Adipocyte (in vitro differentiated cells): ENCODE results near the gene CLRN2.
"Not testable (repeated sequence)": the region's sequence is repeated elsewhere in the genome, so short reads cannot be mapped to it uniquely, and the experiment has no call there.

Source experiments
- DNase-seq: peaks from one replicate; pipeline ENCODE4 v3.0.0-alpha.2; 2015; ENCODE audit warnings: low read depth
- H3K27me3 ChIP-seq: replicated peaks from 2 replicates; pipeline ENCODE4 v1.7.0; 2013; ENCODE audit warnings: mild to moderate bottlenecking, low read length, moderate library complexity; ENCODE audit not compliant: control insufficient read depth, insufficient read depth
- H3K36me3 ChIP-seq: 2 replicates; pipeline ENCODE4 v1.7.0; 2013; ENCODE audit warnings: low read length, mild to moderate bottlenecking, moderate library complexity; ENCODE audit not compliant: control insufficient read depth, insufficient read depth, severe bottlenecking
- H3K4me1 ChIP-seq: 2 replicates; pipeline ENCODE4 v1.7.0; 2013; ENCODE audit warnings: mild to moderate bottlenecking, low read length, moderate library complexity; ENCODE audit not compliant: control insufficient read depth, insufficient read depth
- H3K4me3 ChIP-seq: 2 replicates; pipeline ENCODE4 v1.7.0; 2013; ENCODE audit warnings: mild to moderate bottlenecking, low read length, moderate library complexity
- H3K9ac ChIP-seq: 2 replicates; pipeline ENCODE4 v1.7.0; 2013; ENCODE audit warnings: mild to moderate bottlenecking, low read length, moderate library complexity
- H3K9me3 ChIP-seq: 2 replicates; pipeline ENCODE4 v1.7.0; 2013; ENCODE audit warnings: mild to moderate bottlenecking, low read length, moderate library complexity; ENCODE audit not compliant: control insufficient read depth

Gene CLRN2

DNA sequence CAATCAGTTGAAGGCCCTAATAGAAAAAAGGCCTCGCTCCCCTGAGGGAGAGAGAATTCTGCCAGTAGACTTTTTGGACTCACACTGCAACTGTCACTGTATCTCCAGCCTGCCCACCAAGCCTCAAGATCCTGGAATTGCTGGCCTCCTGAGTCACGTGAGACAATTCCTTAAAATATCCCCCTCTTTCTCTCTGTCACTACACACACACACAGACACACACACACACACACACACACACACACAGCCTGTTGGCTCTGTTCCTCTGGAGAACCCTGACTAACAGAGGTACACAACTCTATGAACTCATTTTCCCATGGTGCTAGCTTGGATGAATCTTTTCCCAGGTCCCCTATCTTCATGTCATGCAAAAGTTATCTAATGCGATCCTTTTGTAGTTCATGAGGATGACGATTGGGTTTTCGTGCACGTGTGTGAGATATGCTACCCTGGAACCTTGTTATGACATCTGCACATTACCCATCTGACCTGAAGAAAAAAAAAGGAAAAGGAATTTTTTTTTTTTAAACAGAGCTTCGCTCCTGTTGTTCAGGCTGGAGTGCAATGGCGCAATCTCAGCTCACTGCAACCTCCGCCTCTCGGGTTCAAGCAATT is 13.7 kb downstream of the CLRN2 start:
- no peaks in the 10 kb centered on the region for H3K4me1 ChIP-seq
- H3K9me3 ChIP-seq = no peaks in the 10 kb centered on the region
- no peak overlapping the region for H3K9ac ChIP-seq
- H3K27me3 ChIP-seq = peaks cover 14% of the 10 kb centered on the region
- no peak overlapping the region for H3K4me3 ChIP-seq
- no peaks in the 10 kb centered on the region for H3K36me3 ChIP-seq
- DNase-seq = no peak

DNA sequence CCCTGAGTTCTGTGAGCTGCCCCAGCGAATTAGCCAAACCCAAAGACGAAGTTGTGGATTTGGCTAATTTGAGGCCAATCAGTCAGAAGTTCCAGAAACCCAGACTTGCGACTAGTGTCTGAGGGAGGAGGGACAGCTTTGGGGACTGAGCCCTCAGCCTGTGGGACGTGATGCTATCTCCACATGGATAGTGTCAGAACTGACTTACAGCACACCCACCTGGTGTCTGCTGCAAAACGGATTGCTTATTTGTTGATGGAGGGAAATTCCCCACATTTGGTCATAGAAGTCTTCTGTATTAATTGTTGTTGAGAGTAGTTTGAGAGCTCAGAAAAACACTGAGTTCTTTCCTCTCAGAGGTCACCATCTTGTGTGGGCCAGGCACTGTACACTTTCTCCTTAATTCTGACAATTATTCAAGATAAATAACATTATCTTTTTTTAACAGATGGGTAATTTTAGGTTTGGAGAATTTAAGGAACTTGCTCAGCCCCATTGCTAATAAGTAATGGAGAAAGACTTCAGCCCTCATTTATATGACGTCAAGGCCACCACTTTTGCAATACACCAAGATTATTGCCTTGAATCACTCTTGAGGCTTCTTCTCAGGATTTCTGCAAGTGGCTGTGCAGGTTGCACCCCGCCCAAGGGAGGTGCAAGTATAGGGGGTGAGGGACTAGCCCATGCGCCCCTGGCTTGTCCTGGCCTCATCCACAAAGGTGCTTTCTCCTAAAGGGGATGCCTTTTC is 16.7 kb downstream of the CLRN2 start:
- Histone ChIP-seq H3K9ac (no peak overlapping the region), H3K36me3 (no peaks in the 10 kb centered on the region), H3K4me1 (no peaks in the 10 kb centered on the region), H3K9me3 (no peaks in the 10 kb centered on the region), H3K4me3 (no peak overlapping the region), H3K27me3 (peaks cover 6% of the 10 kb centered on the region)
- DNase-seq = no peak

DNA sequence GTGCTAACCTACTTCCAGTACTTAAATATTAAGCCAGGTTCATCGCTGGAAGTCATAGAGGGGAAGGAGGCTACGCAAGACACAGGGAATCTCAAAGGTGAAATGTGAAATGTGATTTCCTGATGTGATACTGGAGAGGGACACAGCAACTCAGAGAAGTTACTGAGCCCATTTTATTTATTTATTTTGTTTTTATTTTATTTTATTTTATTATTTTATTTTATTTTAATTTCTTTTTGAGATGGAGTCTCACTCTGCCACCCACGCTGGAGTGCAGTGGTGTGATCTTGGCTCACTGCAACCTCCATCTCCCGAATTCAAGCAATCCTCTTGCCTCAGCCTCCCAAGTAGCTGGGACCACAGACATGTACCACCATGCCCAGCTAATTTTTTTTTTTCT is 19.7 kb downstream of the CLRN2 start:
- no peak overlapping the region for H3K9ac ChIP-seq
- H3K27me3 ChIP-seq = no peaks in the 10 kb centered on the region
- H3K9me3 ChIP-seq = no peaks in the 10 kb centered on the region
- no peak for DNase-seq
- H3K36me3 ChIP-seq = no peaks in the 10 kb centered on the region
- H3K4me3 ChIP-seq = no peak overlapping the region
- peaks cover 4% of the 10 kb centered on the region for H3K4me1 ChIP-seq

DNA sequence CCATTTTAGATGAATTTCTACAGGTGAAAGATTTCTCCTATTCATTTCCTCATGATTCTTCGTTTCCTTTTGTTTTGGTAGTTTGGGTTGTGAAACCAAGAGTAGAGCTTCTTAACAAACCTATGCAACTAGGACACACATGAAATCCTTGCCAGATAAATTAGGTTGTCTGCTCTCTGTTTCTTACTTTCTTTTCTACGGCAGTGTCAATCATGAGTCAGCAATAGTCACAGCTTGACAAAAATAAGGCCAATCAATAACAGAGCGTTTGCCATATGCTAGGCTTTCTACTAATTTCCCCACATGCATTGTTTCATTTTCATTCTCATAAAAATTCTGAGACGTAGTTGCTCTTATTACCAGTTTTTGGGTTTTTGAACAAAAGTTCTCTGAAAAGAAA is 20.3 kb downstream of the CLRN2 start:
- Histone ChIP-seq H3K9me3 (no peaks in the 10 kb centered on the region), H3K27me3 (no peaks in the 10 kb centered on the region), H3K9ac (no peak overlapping the region), H3K36me3 (no peaks in the 10 kb centered on the region), H3K4me3 (no peak overlapping the region), H3K4me1 (peaks cover 4% of the 10 kb centered on the region)
- no peak for DNase-seq

DNA sequence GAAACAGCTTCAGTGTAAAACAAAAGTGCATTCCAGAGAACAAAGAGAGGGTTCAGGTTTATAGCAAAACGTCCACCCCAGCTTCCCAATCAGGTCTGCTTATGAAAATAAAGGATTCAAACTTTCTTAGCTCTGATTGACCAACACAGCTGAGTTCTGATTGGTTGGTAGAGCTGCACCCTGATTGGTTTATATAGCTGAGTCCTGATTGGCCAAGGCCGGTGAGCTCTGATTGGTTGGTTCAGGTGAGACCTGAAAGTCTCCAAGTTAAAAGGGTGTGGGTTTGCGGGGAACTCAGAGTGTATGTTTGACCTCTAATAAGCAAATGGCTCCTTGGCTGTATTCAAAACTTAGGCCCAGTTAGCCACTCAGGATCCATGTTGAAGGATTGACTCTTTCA is 20.9 kb downstream of the CLRN2 start:
- Histone ChIP-seq H3K9me3 (no peaks in the 10 kb centered on the region), H3K4me3 (no peak overlapping the region), H3K36me3 (no peaks in the 10 kb centered on the region), H3K4me1 (peaks cover 4% of the 10 kb centered on the region), H3K9ac (no peak overlapping the region), H3K27me3 (peaks cover 3% of the 10 kb centered on the region)
- no peak for DNase-seq

DNA sequence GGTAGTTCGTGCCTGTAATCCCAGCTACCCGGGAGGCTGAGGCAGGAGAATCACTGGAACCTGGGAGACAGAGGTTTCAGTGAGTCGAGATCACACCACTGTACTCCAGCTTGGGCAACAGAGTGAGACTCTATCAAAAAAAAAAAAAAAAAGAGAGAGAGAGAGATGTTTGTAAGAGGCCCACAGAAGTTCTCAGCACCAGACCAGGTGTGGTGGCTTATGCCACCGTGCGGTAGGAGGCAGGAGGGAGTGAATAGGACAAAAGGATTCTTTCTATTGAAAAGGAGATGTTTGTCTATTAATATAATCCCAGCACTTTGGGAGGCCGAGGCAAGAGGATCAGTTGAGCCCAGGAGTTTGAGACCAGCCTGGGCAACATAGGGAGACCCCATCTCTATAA is 22.1 kb downstream of the CLRN2 start:
- not testable (repeated sequence) for H3K4me1 ChIP-seq, H3K9me3 ChIP-seq, DNase-seq, H3K27me3 ChIP-seq, H3K4me3 ChIP-seq, H3K9ac ChIP-seq, H3K36me3 ChIP-seq

DNA sequence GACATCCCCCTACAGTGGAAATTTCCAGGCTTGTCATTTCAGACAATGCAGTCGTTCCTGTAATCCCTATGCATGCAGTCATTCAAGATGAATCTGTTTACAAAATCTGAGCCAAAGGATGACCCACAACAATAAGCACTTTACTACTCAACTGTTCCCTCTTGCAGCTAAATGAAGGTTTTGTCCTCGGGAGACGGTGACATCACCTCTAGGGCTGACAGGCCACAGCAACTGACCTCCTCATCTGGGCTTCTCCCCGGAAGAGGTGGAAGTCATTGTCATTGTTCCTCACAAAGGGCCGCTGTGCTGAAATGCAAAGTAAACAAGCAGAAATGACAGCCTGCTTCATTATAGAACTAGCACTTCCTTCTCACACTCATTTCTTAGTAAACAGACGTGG is 29.2 kb downstream of the CLRN2 start:
- DNase-seq = no peak
- H3K4me3 ChIP-seq = no peak overlapping the region
- H3K4me1 ChIP-seq = peaks cover 3% of the 10 kb centered on the region
- H3K27me3 ChIP-seq = peaks cover 3% of the 10 kb centered on the region
- H3K9ac ChIP-seq = no peak overlapping the region
- H3K36me3 ChIP-seq = no peaks in the 10 kb centered on the region
- H3K9me3 ChIP-seq = no peaks in the 10 kb centered on the region

DNA sequence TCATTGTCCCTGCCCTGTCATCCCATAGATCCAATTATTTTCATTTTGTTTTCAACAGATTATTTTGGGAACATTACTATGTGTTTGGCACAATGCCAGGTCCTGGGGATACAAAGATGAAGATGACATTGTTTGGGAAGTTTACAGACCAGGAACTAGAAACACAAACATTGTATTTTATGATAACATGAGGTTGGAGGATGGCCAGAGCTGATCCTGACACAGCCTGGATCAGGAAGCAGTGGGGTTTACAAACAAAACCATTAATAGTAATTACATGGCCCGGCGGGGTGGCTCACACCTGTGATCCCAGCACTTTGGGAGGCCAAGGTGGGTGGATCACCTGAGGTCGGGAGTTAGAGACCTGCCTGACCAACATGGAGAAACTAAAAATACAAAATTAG is 29.9 kb downstream of the CLRN2 start:
- H3K9ac ChIP-seq = no peak overlapping the region
- DNase-seq = no peak
- no peak overlapping the region for H3K4me3 ChIP-seq
- peaks cover 3% of the 10 kb centered on the region for H3K4me1 ChIP-seq
- no peaks in the 10 kb centered on the region for H3K36me3 ChIP-seq
- H3K27me3 ChIP-seq = peaks cover 3% of the 10 kb centered on the region
- H3K9me3 ChIP-seq = no peaks in the 10 kb centered on the region

DNA sequence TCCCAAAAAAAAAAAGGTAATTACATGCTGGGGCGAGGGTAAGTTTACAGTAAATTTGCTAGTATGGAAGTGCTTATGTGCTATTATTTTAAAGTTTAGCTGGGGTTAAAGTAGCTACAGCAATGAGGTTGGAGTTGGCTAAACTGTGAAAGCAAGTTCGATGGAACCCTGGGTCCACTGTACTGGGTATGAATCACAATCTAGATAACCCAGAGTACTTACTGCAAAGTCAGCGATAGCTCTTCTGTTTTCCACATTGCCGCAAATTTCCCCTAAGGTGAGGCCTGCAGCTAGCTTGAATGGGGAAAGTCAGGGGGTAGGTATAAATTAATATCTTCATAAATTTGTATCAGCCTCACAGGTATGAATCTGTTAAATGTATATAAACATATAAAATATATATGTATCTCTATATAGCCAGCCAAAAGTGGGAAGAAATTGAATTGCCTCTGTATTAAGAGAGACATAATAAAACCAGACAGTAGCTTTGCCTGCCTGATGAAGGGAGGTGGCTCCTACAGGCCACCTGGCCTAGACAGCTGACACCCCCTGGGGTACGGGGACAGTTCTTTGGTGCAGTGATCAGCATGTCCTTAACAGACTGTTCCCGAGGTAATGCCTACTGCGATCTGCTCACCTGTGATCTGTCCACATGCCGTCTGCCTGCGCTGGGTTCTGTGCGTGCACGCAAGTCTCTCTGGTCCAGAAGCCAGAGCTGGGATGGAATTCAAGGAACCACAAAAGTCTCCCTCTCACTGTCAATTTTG is 30.6 kb downstream of the CLRN2 start:
- Histone ChIP-seq H3K27me3 (peaks cover 2% of the 10 kb centered on the region), H3K36me3 (no peaks in the 10 kb centered on the region), H3K9me3 (no peaks in the 10 kb centered on the region), H3K9ac (no peak overlapping the region), H3K4me1 (peaks cover 3% of the 10 kb centered on the region), H3K4me3 (no peak overlapping the region)
- DNase-seq = no peak

DNA sequence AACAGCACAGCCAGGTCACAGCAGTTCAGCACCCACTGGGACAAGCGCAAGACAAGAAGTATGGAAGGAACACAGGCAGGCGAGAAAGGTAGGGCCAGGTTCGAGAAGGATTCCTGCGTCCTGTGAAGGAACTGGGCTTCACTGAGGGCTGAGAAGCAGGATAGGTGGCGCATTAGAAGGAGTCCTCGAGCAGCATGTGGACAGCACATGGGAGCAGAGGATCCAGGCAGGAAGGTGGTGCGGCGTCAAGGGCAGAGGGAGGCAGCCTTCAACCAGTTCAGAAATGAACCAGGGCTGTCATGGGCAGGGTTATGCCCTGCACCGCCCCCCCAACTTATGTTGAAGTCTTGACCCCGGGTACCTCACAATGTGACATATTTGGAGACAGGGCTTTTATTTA is 31.3 kb downstream of the CLRN2 start:
- Histone ChIP-seq H3K27me3 (no peaks in the 10 kb centered on the region), H3K4me3 (no peak overlapping the region), H3K36me3 (no peaks in the 10 kb centered on the region), H3K9ac (no peak overlapping the region), H3K9me3 (no peaks in the 10 kb centered on the region), H3K4me1 (peaks cover 3% of the 10 kb centered on the region)
- no peak for DNase-seq

DNA sequence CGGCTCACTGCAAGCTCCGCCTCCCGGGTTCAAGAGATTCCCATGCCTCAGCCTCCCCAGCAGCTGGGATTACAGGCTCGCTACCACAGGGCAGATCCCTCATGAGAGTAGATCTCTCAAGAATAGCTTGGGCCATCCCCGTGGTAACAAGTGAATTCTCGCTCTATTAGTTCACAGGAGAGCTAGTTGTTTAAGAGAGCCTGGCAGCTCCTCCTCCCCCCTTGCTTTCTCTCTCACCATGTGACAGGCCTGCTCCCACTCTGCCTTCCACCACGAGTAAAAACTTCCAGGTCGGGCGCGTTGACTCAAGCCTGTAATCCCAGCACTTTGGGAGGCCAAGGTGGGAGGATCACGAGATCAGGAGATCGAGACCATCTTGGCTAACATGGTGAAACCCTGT is 31.7 kb downstream of the CLRN2 start:
- H3K36me3 ChIP-seq = no peaks in the 10 kb centered on the region
- no peak for DNase-seq
- no peaks in the 10 kb centered on the region for H3K9me3 ChIP-seq
- H3K4me3 ChIP-seq = no peak overlapping the region
- no peak overlapping the region for H3K9ac ChIP-seq
- no peaks in the 10 kb centered on the region for H3K27me3 ChIP-seq
- H3K4me1 ChIP-seq = peaks cover 3% of the 10 kb centered on the region
